ENCODE results near the gene ZNF831. TPM values are rescaled to one million over a fixed set of nuclear protein-coding genes. Genes with fewer than 3 reads are reported as not detected.

The ZNF831 gene
- total RNA-seq = not detected in 2 replicates

GRCh38 chr20:59163631-59164530 lies at the start of gene ZNF831:
ZNF831 (plus strand) TSS chr20:59163821; CDS start chr20:59191020, 27,199 bp downstream.

GRCh38 chr20:59300333-59301081 lies 136.9 kb downstream of the ZNF831 start, which contains the start of gene EDN3:
EDN3 (plus strand) TSS chr20:59300611; CDS start chr20:59300813, 202 bp downstream.

Other genes starting within 250 kb of the ZNF831 start
- 56.2 and 63.2 TPM in 2 replicates for gene NELFCD, start 182.6 kb upstream of the ZNF831 start, total RNA-seq
- 227 and 281 TPM in 2 replicates for gene CTSZ, start 156.6 kb upstream of the ZNF831 start, total RNA-seq
- not detected in 2 replicates for gene TUBB1, start 144.4 kb upstream of the ZNF831 start, total RNA-seq
- gene ATP5F1E, start 131.5 kb upstream of the ZNF831 start, total RNA-seq = 20.4 and 36.1 TPM in 2 replicates
- 78.6 and 86.3 TPM in 2 replicates for gene PRELID3B, start 121.0 kb upstream of the ZNF831 start, total RNA-seq
- not detected in 2 replicates for gene EDN3, start 136.8 kb downstream of the ZNF831 start, total RNA-seq

Data from epithelial cell of umbilical artery (primary cell).